ENCODE data around the gene SHH.

- TF ChIP-seq POLR2A (IDR thresholded peaks at IDR 0.05; ENCODE audit: low read length) (no peak), GATA1 (IDR thresholded peaks at IDR 0.05; ENCODE audit: low read depth, low read length) (no peak)
These were observed 48.2 kb upstream of the SHH start for GRCh38 chr7:155860461-155860839.
